ENCODE data around the gene WHRN. TPM values are rescaled to one million over a fixed set of nuclear protein-coding genes. Genes with fewer than 3 reads are reported as not detected.
A peak's percentile ranks its signal among the peaks of the same experiment; 100 is the strongest.

Gene WHRN
- 8.9 and 11.2 TPM in 2 replicates for total RNA-seq (2014; rRNA removed; shearing (Covaris generic))
- polyA plus RNA-seq (2016; fragmentation: Nextera tagmentation; extraction: Ambion mirVana): 7.2 and 8.3 TPM in 2 replicates
- long read RNA-seq, partial matches to known transcripts: 1 of 2 reads
- long read RNA-seq, other reads (novel, unspliced or antisense): 1 of 2 reads

- no peaks in the 10 kb centered on the region for H3F3A ChIP-seq (replicated peaks; ENCODE audit: low read depth)
- H3K4me2 ChIP-seq: peak within 1 kb of the TSS; percentile 84
- peak within 1 kb of the TSS; percentile 93 for H2AFZ ChIP-seq
- H3K4me3 Mint-ChIP-seq: peak within 1 kb of the TSS; percentile 86
- H3K27ac ChIP-seq (ENCODE audit: low read depth): no peak within 1 kb of the TSS
- H3K9me3 Mint-ChIP-seq: no peaks in the 10 kb centered on the region; the same call in 2 of the 3 replicates
- DNase-seq (ENCODE audit: low spot score) (peak; percentile 98), ATAC-seq (peak; percentile 78)
- H3K27me3 ChIP-seq (ENCODE audit: insufficient read depth): peaks cover 29% of the 10 kb centered on the region
- H4K20me1 ChIP-seq (replicated peaks; ENCODE audit: insufficient read depth): no peaks in the 10 kb centered on the region; the same call in 1 of the 2 replicates
- peaks cover 18% of the 10 kb centered on the region for H3K27me3 Mint-ChIP-seq (ENCODE audit: insufficient read depth, low read depth, poor library complexity)
- peaks cover 52% of the 10 kb centered on the region for H3K4me1 Mint-ChIP-seq
- H3K36me3 ChIP-seq (ENCODE audit: insufficient read depth): no peaks in the 10 kb centered on the region
- TF ChIP-seq EZH2 (IDR thresholded peaks at IDR 0.05; ENCODE audit: low read depth, unreplicated experiment) (no peak), CREB1 (CRISPR knock-in tag; IDR thresholded peaks at IDR 0.05; ENCODE audit: low read depth) (peak; percentile 84), EZH2phosphoT487 (IDR thresholded peaks at IDR 0.05; ENCODE audit: unreplicated experiment) (no peak), POLR2AphosphoS5 (IDR thresholded peaks at IDR 0.05; ENCODE audit: low read depth) (peak; percentile 43; the same call in 1 of the 2 replicates), CTCF (conservative IDR thresholded peaks at IDR 0.05; ENCODE audit: low read depth in 2 of 2) (peak in 1 of 2 experiments; percentile 13; a peak in 1 of 4 replicates), NANOG (IDR thresholded peaks at IDR 0.05; ENCODE audit: borderline replicate concordance) (no peak)
- H3K4me3 ChIP-seq: peak within 1 kb of the TSS; percentile 61
- peaks cover 56% of the 10 kb centered on the region for H3K4me1 ChIP-seq (ENCODE audit: insufficient read depth)
- H3K27ac Mint-ChIP-seq: peak within 1 kb of the TSS; percentile 89
- H3K36me3 Mint-ChIP-seq (ENCODE audit: low read depth): no peaks in the 10 kb centered on the region
- H3K9me2 ChIP-seq (ENCODE audit: insufficient read depth): no peaks in the 10 kb centered on the region
- 0 out of 2 replicates have a peak, but pooled peaks cover 4% of the 10 kb centered on the region for H3K79me2 ChIP-seq (replicated peaks; ENCODE audit: insufficient read depth)
Measured at GRCh38 chr9:114505187-114506081, at the start of gene WHRN. TSS of gene WHRN (minus strand) at chr9:114505473. CDS start at chr9:114504801, 672 bp downstream.

GRCh38 chr9:114553202-114553601, 47.9 kb upstream of the WHRN start:
- H3K4me1 ChIP-seq (ENCODE audit: insufficient read depth): no peaks in the 10 kb centered on the region
- H3F3A ChIP-seq (replicated peaks; ENCODE audit: low read depth): 0 out of 2 replicates have a peak, but pooled peaks cover 3% of the 10 kb centered on the region
- Mint-ChIP-seq H3K4me1 (peaks cover 6% of the 10 kb centered on the region), H3K4me3 (no peak overlapping the region), H3K9me3 (peaks cover 3% of the 10 kb centered on the region; the same call in 1 of the 3 replicates), H3K36me3 (ENCODE audit: low read depth) (peaks cover 4% of the 10 kb centered on the region; the same call in 1 of the 3 replicates), H3K27ac (no peak overlapping the region), H3K27me3 (ENCODE audit: insufficient read depth, low read depth, poor library complexity) (peaks cover 5% of the 10 kb centered on the region)
- no peaks in the 10 kb centered on the region for H3K9me2 ChIP-seq (ENCODE audit: insufficient read depth)
- H3K79me2 ChIP-seq (replicated peaks; ENCODE audit: insufficient read depth): no peaks in the 10 kb centered on the region
- H3K36me3 ChIP-seq (ENCODE audit: insufficient read depth): no peaks in the 10 kb centered on the region
- H3K27ac ChIP-seq (ENCODE audit: low read depth): no peak overlapping the region
- H4K20me1 ChIP-seq (replicated peaks; ENCODE audit: insufficient read depth): no peaks in the 10 kb centered on the region
- no peaks in the 10 kb centered on the region for H3K27me3 ChIP-seq (ENCODE audit: insufficient read depth)
- no peak overlapping the region for H2AFZ ChIP-seq
- DNase-seq (ENCODE audit: low spot score) (no peak), ATAC-seq (no peak)
- H3K4me2 ChIP-seq: no peak overlapping the region
- no peak overlapping the region for H3K4me3 ChIP-seq
- TF ChIP-seq CREB1 (CRISPR knock-in tag; IDR thresholded peaks at IDR 0.05; ENCODE audit: low read depth) (no peak), POLR2AphosphoS5 (IDR thresholded peaks at IDR 0.05; ENCODE audit: low read depth) (no peak), EZH2phosphoT487 (IDR thresholded peaks at IDR 0.05; ENCODE audit: unreplicated experiment) (no peak), ETS1 (IDR thresholded peaks at IDR 0.05) (no peak), STAT1 (IDR thresholded peaks at IDR 0.05; ENCODE audit: unreplicated experiment) (no peak), ZNF462 (CRISPR knock-in tag; IDR thresholded peaks at IDR 0.05) (no peak), ZNF114 (CRISPR knock-in tag; IDR thresholded peaks at IDR 0.05) (no peak), NANOG (IDR thresholded peaks at IDR 0.05; ENCODE audit: borderline replicate concordance) (no peak)

Measured in GM23338 (cell line).